Fibroblast of lung (primary cell): ENCODE results near the gene ENO4. TPM values are rescaled to one million over a fixed set of nuclear protein-coding genes. Genes with fewer than 3 reads are reported as not detected.

ENCODE experiments used
- DNase-seq, 2 donors: peaks; one replicate each; pipeline versions ENCODE4 v3.0.0 to v3.0.0-alpha.2; 2010; ENCODE audit warnings: low read depth in 2 of 2
- H2AFZ ChIP-seq: 2 replicates; pipeline ENCODE4 v1.5.1; 2012; ENCODE audit warnings: low read length, control low read depth, inconsistent platforms
- H3K27ac ChIP-seq: 2 replicates; pipeline ENCODE4 v1.5.1; 2011; ENCODE audit warnings: low read length, control low read depth; ENCODE audit not compliant: insufficient read depth
- H3K27me3 ChIP-seq: 2 replicates; pipeline ENCODE4 v1.5.1; 2011; ENCODE audit warnings: mild to moderate bottlenecking, low read length; ENCODE audit not compliant: control insufficient read depth, insufficient read depth
- H3K36me3 ChIP-seq: 2 replicates; pipeline ENCODE4 v1.5.1; 2011; ENCODE audit warnings: low read length; ENCODE audit not compliant: control insufficient read depth, insufficient read depth
- H3K4me1 ChIP-seq: 2 replicates; pipeline ENCODE4 v1.5.1; 2011; ENCODE audit warnings: low read length; ENCODE audit not compliant: control insufficient read depth, insufficient read depth; ENCODE audit errors: extremely low read depth
- H3K4me2 ChIP-seq: 2 replicates; pipeline ENCODE4 v1.5.1; 2011; ENCODE audit warnings: low read length, control low read depth; ENCODE audit not compliant: insufficient read depth; ENCODE audit errors: extremely low read depth
- H3K4me3 ChIP-seq, 4 experiments: fragments of 200-600 bp in 1 of 4; sonication (generic) in 1 of 4; replicated peaks in 1 of 4; 2 replicates each; pipeline ENCODE4 v1.5.1; 2011 to 2016; ENCODE audit warnings: low read length in 4 of 4, low read depth in 3 of 4, mild to moderate bottlenecking in 3 of 4, control low read depth in 2 of 4, inconsistent platforms in 1 of 4, mixed read lengths in 1 of 4; ENCODE audit not compliant: insufficient read depth in 1 of 4; ENCODE audit errors: control extremely low read depth in 1 of 4
- H3K79me2 ChIP-seq: 2 replicates; pipeline ENCODE4 v1.5.1; 2012; ENCODE audit warnings: mild to moderate bottlenecking, low read length, inconsistent platforms; ENCODE audit not compliant: control insufficient read depth, insufficient read depth
- H3K9ac ChIP-seq: 2 replicates; pipeline ENCODE4 v1.5.1; 2011; ENCODE audit warnings: mild to moderate bottlenecking, low read length, control low read depth; ENCODE audit not compliant: insufficient read depth
- H3K9me3 ChIP-seq: 2 replicates; pipeline ENCODE4 v1.5.1; 2012; ENCODE audit warnings: low read depth, low read length; ENCODE audit not compliant: control insufficient read depth, insufficient read depth
- H4K20me1 ChIP-seq: 2 replicates; pipeline ENCODE4 v1.5.1; 2011; ENCODE audit warnings: low read length; ENCODE audit not compliant: control insufficient read depth, insufficient read depth; ENCODE audit errors: extremely low read depth
- CTCF ChIP-seq, 2 donors: IDR thresholded peaks in 1 of 2; conservative IDR thresholded peaks in 1 of 2; 1 replicate in 1 of 2; 2 replicates in 1 of 2; pipeline ENCODE4 v1.5.1; 2011 to 2012; ENCODE audit warnings: low read length in 2 of 2, control low read depth in 1 of 2, inconsistent platforms in 1 of 2, low read depth in 1 of 2, mild to moderate bottlenecking in 1 of 2
- EZH2 ChIP-seq: IDR thresholded peaks from 2 replicates; pipeline ENCODE4 v1.5.1; 2012; ENCODE audit warnings: low read length, control low read depth, mild to moderate bottlenecking; ENCODE audit errors: missing control alignments
- polyA plus RNA-seq, 2 donors: library from polyadenylated mRNA; depleted of rRNA in 1 of 2; stranded (reverse) in 1 of 2; unstranded in 1 of 2; fragments of >200 nt; gene quantifications; 2 replicates each; pipeline ENCODE4 v1.2.1, GENCODE V29; 2011 to 2012; ENCODE audit warnings: missing spikeins in 1 of 2
- total RNA-seq: library from RNA; depleted of rRNA; stranded (reverse); fragments of >200 nt; gene quantifications from 2 replicates; pipeline ENCODE4 v1.2.1, GENCODE V29; 2014

The ENO4 gene
- total and polyA plus RNA-seq, 2 donors (not counting 1 experiment from before 2014, with no cell fraction given) = 0.05 to 0.66 TPM

- H3K4me2 ChIP-seq = no peak overlapping the region
- H3K4me1 ChIP-seq = no peaks in the 10 kb centered on the region
- TF ChIP-seq CTCF (conservative IDR thresholded peaks at IDR 0.05 in 1 of 2, IDR thresholded peaks at IDR 0.05 in 1 of 2; ENCODE audit: low read depth in 1 of 2, low read length in 2 of 2) = no peak
- TF ChIP-seq EZH2 = no peak
- DNase-seq = no peak
- no peaks in the 10 kb centered on the region for H4K20me1 ChIP-seq
- no peak overlapping the region for H3K27ac ChIP-seq
- no peak overlapping the region for H3K9ac ChIP-seq
- H3K36me3 ChIP-seq = no peaks in the 10 kb centered on the region
- no peaks in the 10 kb centered on the region for H3K27me3 ChIP-seq
- no peak overlapping the region for H2AFZ ChIP-seq
- no peaks in the 10 kb centered on the region for H3K9me3 ChIP-seq
- no peak overlapping the region for H3K4me3 ChIP-seq
- H3K79me2 ChIP-seq = no peaks in the 10 kb centered on the region
Measured at GRCh38 chr10:116828116-116828515, 21.2 kb upstream of the ENO4 start.

- no peak overlapping the region for H3K4me3 ChIP-seq
- no peaks in the 10 kb centered on the region for H3K4me1 ChIP-seq
- H4K20me1 ChIP-seq = no peaks in the 10 kb centered on the region
- H3K9ac ChIP-seq = no peak overlapping the region
- H3K27ac ChIP-seq = no peak overlapping the region
- no peaks in the 10 kb centered on the region for H3K27me3 ChIP-seq
- DNase-seq = no peak
- no peaks in the 10 kb centered on the region for H3K9me3 ChIP-seq
- H3K36me3 ChIP-seq = no peaks in the 10 kb centered on the region
- H2AFZ ChIP-seq = no peak overlapping the region
- no peaks in the 10 kb centered on the region for H3K79me2 ChIP-seq
- no peak overlapping the region for H3K4me2 ChIP-seq
- no peak for TF ChIP-seq CTCF (conservative IDR thresholded peaks at IDR 0.05 in 1 of 2, IDR thresholded peaks at IDR 0.05 in 1 of 2; ENCODE audit: low read depth in 1 of 2, low read length in 2 of 2)
- TF ChIP-seq EZH2 = no peak
Measured at GRCh38 chr10:116829711-116830110, 19.6 kb upstream of the ENO4 start.

- Histone ChIP-seq H3K4me2 (no peak overlapping the region), H3K79me2 (no peaks in the 10 kb centered on the region), H3K36me3 (no peaks in the 10 kb centered on the region), H4K20me1 (no peaks in the 10 kb centered on the region), H3K4me1 (no peaks in the 10 kb centered on the region), H3K9me3 (no peaks in the 10 kb centered on the region), H3K4me3 (no peak overlapping the region), H3K9ac (no peak overlapping the region), H3K27ac (no peak overlapping the region), H3K27me3 (no peaks in the 10 kb centered on the region), H2AFZ (no peak overlapping the region)
- no peak for DNase-seq
- TF ChIP-seq EZH2 (no peak), CTCF (conservative IDR thresholded peaks at IDR 0.05 in 1 of 2, IDR thresholded peaks at IDR 0.05 in 1 of 2; ENCODE audit: low read depth in 1 of 2, low read length in 2 of 2) (no peak)
Measured at GRCh38 chr10:116831086-116831485, 18.2 kb upstream of the ENO4 start.
